NCI-H1930 (cell line): Measurements from ENCODE around the gene SMCO4.
"Not testable (repeated sequence)": the region's sequence is repeated elsewhere in the genome, so short reads cannot be mapped to it uniquely, and the experiment has no call there.

Experiments
- DNase-seq, 2 experiments: peaks; one replicate each; lab custom pipeline; 2025; lab: John Stamatoyannopoulos, UW

Gene SMCO4

GRCh38 chr11:93543292-93543977 is at the start of gene SMCO4:
Gene SMCO4, minus strand, starts transcription at chr11:93543391. Its CDS starts 64,202 bp downstream, at chr11:93479189.
- peak; percentile 64 to 79 for DNase-seq

GRCh38 chr11:93591247-93591898 is 48.2 kb upstream of the SMCO4 start:
- DNase-seq, result no peak

- no peak for DNase-seq
Measured at GRCh38 chr11:93589347-93589746, 46.2 kb upstream of the SMCO4 start.

- DNase-seq, result no peak
Measured at GRCh38 chr11:93587858-93588581, 44.8 kb upstream of the SMCO4 start.

- DNase-seq, result not testable (repeated sequence)
Measured at GRCh38 chr11:93587425-93587824, 44.2 kb upstream of the SMCO4 start.

GRCh38 chr11:93585758-93586157 is 42.6 kb upstream of the SMCO4 start:
- DNase-seq, result no peak

GRCh38 chr11:93583490-93583889 is 40.3 kb upstream of the SMCO4 start:
- no peak for DNase-seq

- no peak for DNase-seq
Measured at GRCh38 chr11:93579187-93579751, 36.1 kb upstream of the SMCO4 start.

GRCh38 chr11:93577286-93577685 is 34.1 kb upstream of the SMCO4 start:
- DNase-seq, result no peak

- not testable (repeated sequence) for DNase-seq
Measured at GRCh38 chr11:93576870-93577269, 33.7 kb upstream of the SMCO4 start.

- no peak for DNase-seq
Measured at GRCh38 chr11:93574638-93575220, 31.5 kb upstream of the SMCO4 start.

GRCh38 chr11:93573184-93573583 is 30.0 kb upstream of the SMCO4 start:
- DNase-seq, result no peak

- no peak for DNase-seq
Measured at GRCh38 chr11:93572621-93573020, 29.4 kb upstream of the SMCO4 start.

GRCh38 chr11:93572171-93572570 is 29.0 kb upstream of the SMCO4 start:
- no peak for DNase-seq

GRCh38 chr11:93571612-93572011 is 28.4 kb upstream of the SMCO4 start:
- DNase-seq, result no peak

GRCh38 chr11:93570759-93571413 is 27.7 kb upstream of the SMCO4 start:
- DNase-seq, result no peak

- DNase-seq, result no peak
Measured at GRCh38 chr11:93569496-93569895, 26.3 kb upstream of the SMCO4 start.

- no peak for DNase-seq
Measured at GRCh38 chr11:93568726-93569125, 25.5 kb upstream of the SMCO4 start.

GRCh38 chr11:93567401-93567895 is 24.3 kb upstream of the SMCO4 start:
- DNase-seq, result no peak

- DNase-seq, result no peak
Measured at GRCh38 chr11:93564895-93565294, 21.7 kb upstream of the SMCO4 start.

- no peak for DNase-seq
Measured at GRCh38 chr11:93563857-93564256, 20.7 kb upstream of the SMCO4 start.
